Measurements from ENCODE around the gene SCAMP4.

Gene SCAMP4

GRCh38 chr19:1961000-1961883, 56.0 kb downstream of the SCAMP4 start:
- no peak for DNase-seq

GRCh38 chr19:1962674-1963073, 57.5 kb downstream of the SCAMP4 start:
- DNase-seq = no peak

- no peak for DNase-seq
Measured at GRCh38 chr19:1967087-1967608, 61.9 kb downstream of the SCAMP4 start.

- DNase-seq = no peak
Measured at GRCh38 chr19:1968279-1969175, 63.3 kb downstream of the SCAMP4 start.

- no peak for DNase-seq
Measured at GRCh38 chr19:1969176-1970002, 64.2 kb downstream of the SCAMP4 start.

GRCh38 chr19:1970003-1970805, 65.0 kb downstream of the SCAMP4 start:
- no peak for DNase-seq

GRCh38 chr19:1970806-1971502, 65.8 kb downstream of the SCAMP4 start:
- no peak for DNase-seq

- no peak for DNase-seq
Measured at GRCh38 chr19:1974381-1975161, 69.4 kb downstream of the SCAMP4 start.

GRCh38 chr19:1975162-1975480, 69.9 kb downstream of the SCAMP4 start:
- DNase-seq = no peak
